Lower leg skin (tissue), 4 donors: Measurements from ENCODE around the gene DAB2IP. TPM values are rescaled to one million over a fixed set of nuclear protein-coding genes. Genes with fewer than 3 reads are reported as not detected.

Source experiments
- DNase-seq, 2 donors: peaks; one replicate each; pipeline ENCODE4 v3.0.0-alpha.2; 2019; ENCODE audit warnings: low spot score in 2 of 2
- H3K4me3 ChIP-seq: fragments of 200-600 bp; sonication (generic); 2 replicates; pipeline ENCODE4 v1.5.1; 2017; ENCODE audit warnings: mild to moderate bottlenecking, low read depth; ENCODE audit not compliant: poor library complexity, severe bottlenecking
- CTCF ChIP-seq, 3 donors: fragments of 450-650 bp; IDR thresholded peaks; one replicate each; pipeline ENCODE4 v1.5.1; 2016; ENCODE audit warnings: antibody characterized with exemption in 3 of 3, mild to moderate bottlenecking in 3 of 3, moderate library complexity in 2 of 3
- POLR2A ChIP-seq, 2 donors: fragments of 450-650 bp; IDR thresholded peaks; one replicate each; pipeline ENCODE4 v1.6.1; 2016 to 2017; ENCODE audit warnings: antibody characterized with exemption in 2 of 2, mild to moderate bottlenecking in 1 of 2, moderate library complexity in 1 of 2
- WGBS, 2 donors: methylation state at CpG; one replicate each; pipeline ENCODE4 v1.1.5; 2018; 5-methylcytosine and 5-hydroxymethylcytosine counted together
- intact Hi-C: fragments of 100-400 bp; cut with DNase I; formaldehyde crosslinking; loops from one replicate; pipeline ENCODE4 v1.15.0; 2023; ENCODE audit warnings: low total_unique reads
- total RNA-seq, 4 donors: library from RNA; depleted of rRNA; stranded (reverse); fragments of >200 nt; gene quantifications; one replicate each; pipeline ENCODE4 v1.1.0, GENCODE V29; 2016

The DAB2IP gene
- total RNA-seq, 4 donors from 2014 or later: 42.5 to 68.0 (median 57.0) TPM

DNA sequence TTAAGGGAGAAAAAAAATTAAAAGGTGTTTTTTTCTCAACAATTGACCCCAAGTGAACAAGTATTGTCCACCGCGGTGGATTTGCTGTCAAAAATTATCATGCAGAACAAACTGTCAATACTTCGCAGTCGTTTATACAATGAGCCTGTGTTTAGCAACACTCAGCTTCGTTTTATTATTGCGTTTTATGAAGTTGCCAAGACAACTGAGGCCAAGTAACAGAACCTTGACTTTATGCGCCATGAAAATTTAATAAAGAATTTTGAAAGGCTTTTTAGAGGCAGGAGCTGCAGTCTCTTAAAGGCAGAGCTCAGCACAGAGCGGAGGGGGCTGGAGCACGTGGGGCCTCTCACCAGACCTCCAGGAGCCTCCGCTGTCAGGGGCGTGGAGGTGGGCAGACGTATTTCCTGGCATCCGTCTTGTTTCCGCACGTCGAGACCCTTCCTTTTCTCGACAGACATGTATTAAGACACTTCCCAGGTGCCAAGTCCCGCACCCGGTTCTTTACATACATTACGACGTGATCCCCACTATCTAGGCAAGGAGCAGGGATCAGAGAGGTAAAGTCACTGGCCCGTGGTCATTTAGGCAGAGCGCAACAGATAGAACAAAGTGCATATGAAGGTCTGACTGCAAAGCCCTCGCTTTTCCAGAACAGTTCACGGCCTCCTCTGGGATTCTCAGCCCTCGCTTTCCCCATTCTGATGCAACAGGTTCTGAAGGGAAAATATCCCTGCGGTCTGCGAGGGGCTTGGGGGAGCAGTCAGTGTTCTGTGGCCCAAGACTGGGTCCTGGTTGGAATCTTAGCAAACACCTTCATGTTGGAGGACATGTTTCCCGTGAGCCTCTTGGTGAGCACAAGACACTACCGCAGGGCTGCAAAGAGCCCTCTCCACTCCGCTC is 164.4 kb downstream of the DAB2IP start:
- 83 to 87% methylated on average over 31 of the region's 31 CpGs for WGBS, 2 donors
- intact Hi-C loops: no loop called here
- no peak for TF ChIP-seq CTCF (IDR thresholded peaks at IDR 0.05)
- no peak for TF ChIP-seq POLR2A (IDR thresholded peaks at IDR 0.05)
- DNase-seq: peak in 1 of 2 donors; percentile 76
- no peak overlapping the region for H3K4me3 ChIP-seq

DNA sequence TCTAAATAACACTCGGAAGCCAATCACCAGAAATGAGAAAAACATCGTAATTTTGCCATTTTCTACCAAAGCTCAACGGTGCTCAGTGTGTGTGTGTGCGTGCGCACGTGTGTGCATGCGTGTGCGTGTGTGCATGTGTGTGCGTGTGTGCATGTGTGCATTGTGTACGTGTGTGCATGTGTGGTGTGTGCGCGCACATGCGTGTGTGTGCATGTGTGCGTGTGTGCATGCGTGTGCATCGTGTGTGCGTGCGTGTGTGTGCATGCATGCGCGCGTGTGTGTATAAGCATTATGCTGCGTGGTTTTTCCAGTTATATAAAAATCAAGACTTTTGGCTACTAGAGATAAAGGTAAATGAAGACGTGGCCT is 165.0 kb downstream of the DAB2IP start:
- intact Hi-C loops: no loop called here
- DNase-seq: no peak
- no peak overlapping the region for H3K4me3 ChIP-seq
- TF ChIP-seq CTCF (IDR thresholded peaks at IDR 0.05) (no peak), POLR2A (IDR thresholded peaks at IDR 0.05) (no peak)
- 88 to 95% methylated on average over 23 of the region's 23 CpGs for WGBS, 2 donors

DNA sequence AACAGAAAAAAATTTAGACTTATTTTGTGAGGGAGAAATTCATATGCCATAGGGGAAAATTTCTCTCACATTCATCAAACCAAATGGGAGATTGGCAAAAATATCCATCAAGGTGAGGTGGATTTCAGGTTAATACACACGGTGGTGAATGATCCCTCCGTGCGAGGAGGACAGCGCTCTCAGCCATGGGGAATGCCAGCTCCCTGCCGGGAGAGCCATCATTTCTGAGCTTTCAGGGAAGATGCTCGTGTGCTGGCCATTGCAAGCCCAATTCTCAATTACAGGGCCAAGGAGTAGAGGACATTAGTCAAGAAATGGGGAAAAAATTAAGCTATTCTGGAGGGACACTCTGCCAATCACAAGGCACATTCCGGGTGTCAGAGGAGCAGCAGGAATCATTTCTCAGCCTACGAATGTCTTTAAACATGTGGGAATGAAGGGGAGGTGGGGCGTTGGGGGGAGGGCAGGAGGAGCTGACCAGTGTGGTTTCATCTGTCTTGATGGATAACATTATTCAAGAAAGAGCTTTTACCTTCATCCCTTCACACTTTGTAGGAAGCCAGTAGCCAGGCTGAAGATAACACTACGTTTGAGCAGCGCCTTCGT is 165.5 kb downstream of the DAB2IP start:
- 84 to 85% methylated on average over 12 of the region's 12 CpGs for WGBS, 2 donors
- intact Hi-C loops: no loop called here
- peak in 1 of 2 donors; percentile 68 for DNase-seq
- H3K4me3 ChIP-seq: no peak overlapping the region
- TF ChIP-seq CTCF (IDR thresholded peaks at IDR 0.05): no peak
- TF ChIP-seq POLR2A (IDR thresholded peaks at IDR 0.05): no peak

DNA sequence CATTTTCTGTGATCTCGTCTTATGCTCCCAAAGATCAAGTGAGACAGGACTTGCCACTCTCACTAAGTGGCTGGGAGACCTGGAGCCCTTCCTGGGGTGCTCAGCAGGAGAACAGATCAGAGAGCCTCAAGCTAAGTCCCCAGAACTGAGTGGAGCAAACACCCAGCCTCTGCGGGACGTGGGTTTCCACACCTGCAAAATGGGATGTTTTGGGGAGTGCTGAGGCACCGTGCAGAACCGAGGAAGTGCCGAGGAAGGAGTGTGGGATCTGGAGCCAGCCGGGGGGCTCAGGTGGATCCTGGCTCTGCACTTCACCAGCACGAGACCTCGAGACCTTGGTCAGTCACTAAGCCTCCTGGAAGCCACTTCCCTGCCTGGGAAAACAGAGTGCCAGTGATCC is 166.0 kb downstream of the DAB2IP start:
- no peak overlapping the region for H3K4me3 ChIP-seq
- intact Hi-C loops: no loop called here
- WGBS, 2 donors: 91 to 95% methylated on average over 9 of the region's 9 CpGs
- DNase-seq: peak in 1 of 2 donors; percentile 68
- TF ChIP-seq CTCF (IDR thresholded peaks at IDR 0.05): no peak
- no peak for TF ChIP-seq POLR2A (IDR thresholded peaks at IDR 0.05)

DNA sequence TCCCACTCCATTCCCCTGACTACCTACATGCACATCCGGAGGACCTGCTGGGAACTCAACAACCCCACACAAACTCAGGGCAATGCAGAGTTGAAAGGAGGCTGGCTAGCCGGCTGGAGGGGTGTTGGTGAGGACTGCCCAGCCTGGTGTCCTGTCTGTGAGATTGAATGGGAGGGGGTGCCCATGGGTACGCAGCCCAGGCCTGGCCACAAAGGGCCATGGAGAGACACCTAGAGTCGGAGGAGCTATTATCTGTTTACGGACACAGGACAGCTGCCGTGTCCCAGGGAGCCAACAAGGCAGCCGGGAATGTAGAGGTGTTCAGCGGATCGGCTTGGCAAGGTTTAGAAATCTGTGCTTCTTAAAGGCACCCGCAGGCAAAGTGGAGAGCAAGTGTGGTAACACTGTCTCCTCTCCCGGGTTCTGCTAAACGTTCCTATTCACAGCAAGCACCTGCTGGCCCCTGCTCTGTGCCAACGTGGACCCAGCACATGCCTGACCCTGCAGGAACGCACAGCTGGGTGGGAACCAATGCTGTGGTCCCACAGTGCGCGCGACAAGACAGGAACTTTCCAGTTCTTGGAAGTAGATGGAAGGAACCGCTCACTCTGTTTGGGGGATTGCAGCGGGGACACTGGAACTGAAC is 166.7 kb downstream of the DAB2IP start:
- H3K4me3 ChIP-seq: no peak overlapping the region
- TF ChIP-seq POLR2A (IDR thresholded peaks at IDR 0.05): no peak
- no peak for TF ChIP-seq CTCF (IDR thresholded peaks at IDR 0.05)
- 74 to 80% methylated on average over 19 of the region's 19 CpGs for WGBS, 2 donors
- intact Hi-C loops: no loop called here
- peak in 1 of 2 donors; percentile 59 for DNase-seq
